HG03575 (cell line): ENCODE results near the gene PSMD12.
"Not testable (repeated sequence)": the region's sequence is repeated elsewhere in the genome, so short reads cannot be mapped to it uniquely, and the experiment has no call there.

Experiments used
- ATAC-seq: cut with Tn5 transposase; IDR thresholded peaks from one replicate; pipeline ENCODE4 v1.9.1; 2021; ENCODE audit not compliant: unreplicated experiment, insufficient number of reproducible peaks, low FRiP score; ENCODE audit errors: extremely low read depth

The PSMD12 gene

DNA sequence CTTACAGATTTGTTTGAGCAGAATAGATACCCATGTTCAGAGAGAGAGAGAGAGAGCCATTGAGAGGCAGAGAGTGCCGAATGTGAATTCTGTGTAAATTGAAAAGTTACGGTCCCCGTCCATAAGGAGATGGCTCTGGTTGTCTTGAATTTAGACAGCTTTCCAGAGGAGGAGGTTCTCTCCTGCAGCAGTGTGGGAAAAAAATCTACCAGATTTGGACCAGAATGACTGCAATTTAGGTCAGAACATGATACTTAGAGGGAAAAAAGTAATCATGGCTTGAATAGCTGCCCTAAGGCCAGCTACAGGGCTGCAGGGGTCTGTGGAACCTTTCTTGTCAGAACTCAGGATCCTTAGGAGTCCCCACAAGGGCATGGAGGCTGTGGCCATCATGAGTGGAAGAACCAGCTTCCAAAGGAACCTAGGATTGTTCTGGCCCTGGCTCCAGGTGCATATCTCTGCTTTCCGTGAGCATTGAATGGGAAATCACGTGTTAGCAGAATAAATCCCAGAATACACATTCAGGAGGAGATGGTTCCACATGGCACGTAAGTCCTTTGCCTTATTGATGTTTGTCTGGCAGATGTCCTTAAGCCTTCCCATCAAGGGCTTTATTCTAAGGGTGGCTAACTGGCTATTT, 23.7 kb upstream of the PSMD12 start:
- no peak for ATAC-seq

DNA sequence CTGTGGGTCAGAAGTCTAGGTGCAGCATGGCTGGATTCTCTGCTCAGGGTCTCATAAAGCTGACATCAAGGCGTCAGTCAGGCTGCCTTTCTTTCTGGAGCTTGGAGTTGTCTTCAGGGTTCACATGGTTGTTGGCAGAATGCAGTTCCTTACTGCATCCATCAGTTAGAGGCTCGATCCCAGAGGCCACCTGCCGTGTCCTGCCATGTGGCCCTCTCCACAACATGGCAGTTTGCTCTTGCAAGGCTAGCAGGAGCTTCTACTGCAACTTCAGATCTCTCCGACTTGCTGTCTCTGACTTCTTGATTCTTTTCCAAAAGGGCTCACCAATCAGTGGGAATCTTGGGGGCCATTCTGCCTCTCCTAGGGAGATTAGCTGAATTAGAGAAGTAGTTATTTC, 22.6 kb upstream of the PSMD12 start:
- ATAC-seq, result no peak

DNA sequence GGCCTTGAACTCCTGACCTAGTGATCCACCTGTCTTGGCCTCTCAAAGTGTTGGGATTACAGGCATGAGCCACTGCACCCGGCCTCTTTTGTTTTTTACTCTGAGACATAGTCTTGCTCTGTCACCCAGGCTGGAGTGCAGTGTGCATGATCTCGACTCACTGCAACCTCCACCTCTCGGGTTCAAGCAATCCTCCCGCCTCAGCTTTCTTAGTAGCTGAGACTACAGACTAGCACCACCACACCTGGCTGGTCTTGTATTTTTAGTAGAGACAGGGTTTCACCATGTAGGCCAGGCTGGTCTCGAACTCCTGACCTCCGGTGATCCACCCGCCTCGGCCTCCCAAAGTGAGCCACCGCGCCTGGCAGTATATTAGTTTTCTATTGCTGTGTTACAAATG, 22.2 kb upstream of the PSMD12 start:
- not testable (repeated sequence) for ATAC-seq

- no peak for ATAC-seq
Measured at GRCh38 chr17:67386965-67387551, 20.7 kb upstream of the PSMD12 start.

- no peak for ATAC-seq
Measured at GRCh38 chr17:67385122-67385988, 19.0 kb upstream of the PSMD12 start.

- ATAC-seq, result no peak
Measured at GRCh38 chr17:67381929-67382257, 15.5 kb upstream of the PSMD12 start.

GRCh38 chr17:67379251-67379630, 12.9 kb upstream of the PSMD12 start:
- no peak for ATAC-seq

GRCh38 chr17:67378454-67379250, 12.3 kb upstream of the PSMD12 start:
- ATAC-seq, result no peak

DNA sequence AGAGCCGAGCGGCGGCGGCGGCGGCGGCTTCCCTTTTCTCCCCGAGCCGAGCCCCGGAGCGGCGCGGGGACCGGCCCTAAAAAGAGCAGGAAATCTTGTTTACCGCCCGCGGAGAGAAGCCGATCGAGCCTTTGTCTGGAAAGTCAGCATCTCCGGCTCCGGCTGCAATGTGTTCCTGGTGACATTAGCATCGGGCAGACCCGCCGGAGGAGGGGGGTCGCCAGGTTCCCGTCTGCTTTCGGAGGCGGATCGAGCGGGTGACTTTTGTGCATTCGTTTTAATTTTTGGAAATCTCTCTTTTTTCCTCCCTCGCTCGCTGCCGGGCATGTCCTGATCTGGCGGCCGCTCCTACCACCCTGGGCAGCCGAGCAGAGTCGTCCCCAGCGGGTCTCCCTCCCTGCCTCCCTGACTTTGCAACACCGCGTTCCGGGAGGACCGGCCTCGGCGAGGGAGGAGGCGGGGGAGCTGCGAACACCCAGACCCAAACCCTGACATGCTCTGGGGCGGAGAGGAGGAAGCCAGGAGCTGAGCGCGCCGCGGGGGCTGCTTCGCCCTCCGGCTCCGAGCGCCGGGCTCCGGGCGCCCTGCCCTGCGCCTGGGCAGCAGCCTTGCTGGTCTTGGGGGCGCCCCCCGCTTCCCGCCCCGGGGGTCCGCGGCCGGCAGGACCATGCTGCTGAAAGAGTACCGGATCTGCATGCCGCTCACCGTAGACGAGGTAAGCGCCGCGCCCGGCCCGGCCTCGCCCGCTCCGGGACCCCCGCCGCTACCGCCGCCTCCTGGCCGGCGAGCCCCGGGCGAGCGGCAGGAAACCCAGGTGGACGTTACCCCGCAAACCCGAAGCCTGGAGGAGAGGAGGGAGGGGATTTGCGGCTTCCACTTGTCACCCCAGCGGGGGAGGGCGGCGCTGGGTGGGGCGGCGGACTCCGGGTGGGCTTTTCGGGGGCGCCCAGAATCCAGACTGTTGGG, 11.4 kb upstream of the PSMD12 start:
- no peak for ATAC-seq

GRCh38 chr17:67376737-67377487, 10.5 kb upstream of the PSMD12 start, which contains the start of gene PITPNC1:
Gene PITPNC1, plus strand, starts transcription at chr17:67377281.
- peak; percentile 56 for ATAC-seq

GRCh38 chr17:67376415-67376736, 10.0 kb upstream of the PSMD12 start:
- ATAC-seq, result no peak

- no peak for ATAC-seq
Measured at GRCh38 chr17:67375716-67376115, 9.3 kb upstream of the PSMD12 start.

DNA sequence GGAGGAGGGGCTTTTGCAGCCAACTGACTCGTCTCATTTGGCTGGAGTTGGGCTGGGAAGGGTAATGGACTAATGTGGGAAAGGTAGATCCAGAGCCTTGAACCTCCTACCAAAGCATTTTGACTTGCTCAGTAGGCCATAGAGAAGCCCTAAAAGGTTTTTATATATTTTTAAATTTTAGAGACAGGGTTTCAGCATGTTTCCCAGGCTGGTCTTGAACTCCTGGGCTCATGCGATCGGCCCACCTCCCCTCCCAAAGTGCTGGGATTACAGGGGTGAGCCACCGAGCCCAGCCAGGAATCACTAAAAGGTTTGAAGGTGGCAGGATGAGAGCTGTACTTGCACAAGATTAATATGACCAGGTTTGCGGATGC, 8.7 kb upstream of the PSMD12 start:
- ATAC-seq, result no peak

DNA sequence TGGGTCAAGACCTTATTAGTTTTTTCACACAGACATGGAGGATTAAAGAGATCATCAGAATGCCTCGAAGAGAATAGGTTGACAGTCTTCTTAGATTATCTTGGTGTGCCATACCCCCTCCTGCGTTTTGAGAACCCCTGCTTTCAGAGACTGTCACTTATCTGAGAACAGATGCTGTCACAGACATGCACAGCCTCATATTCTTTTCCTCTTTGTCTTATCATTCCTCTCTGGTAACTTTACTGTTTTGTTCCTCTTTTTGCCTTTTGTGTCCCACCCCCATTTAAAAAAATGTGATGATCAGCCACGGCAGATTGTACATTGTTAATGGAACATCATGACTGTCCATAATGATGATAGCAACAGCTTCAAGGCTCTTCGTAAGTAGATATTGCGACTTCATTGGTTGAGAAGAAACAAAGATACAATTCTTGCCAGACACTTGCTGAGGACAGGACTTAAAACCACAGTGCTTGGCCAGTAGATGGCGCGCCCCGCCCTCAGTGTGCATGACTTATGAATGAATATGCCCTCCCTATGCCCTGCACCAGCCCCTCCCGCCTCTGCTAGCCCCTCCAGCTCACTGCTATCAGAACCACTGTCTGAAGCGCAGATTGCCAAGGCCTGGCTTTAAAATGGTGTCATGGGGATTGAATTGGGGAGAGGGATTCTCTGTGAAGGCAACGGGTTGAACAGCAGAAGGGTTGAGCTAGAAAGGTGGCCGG, 8.1 kb upstream of the PSMD12 start:
- ATAC-seq, result no peak

DNA sequence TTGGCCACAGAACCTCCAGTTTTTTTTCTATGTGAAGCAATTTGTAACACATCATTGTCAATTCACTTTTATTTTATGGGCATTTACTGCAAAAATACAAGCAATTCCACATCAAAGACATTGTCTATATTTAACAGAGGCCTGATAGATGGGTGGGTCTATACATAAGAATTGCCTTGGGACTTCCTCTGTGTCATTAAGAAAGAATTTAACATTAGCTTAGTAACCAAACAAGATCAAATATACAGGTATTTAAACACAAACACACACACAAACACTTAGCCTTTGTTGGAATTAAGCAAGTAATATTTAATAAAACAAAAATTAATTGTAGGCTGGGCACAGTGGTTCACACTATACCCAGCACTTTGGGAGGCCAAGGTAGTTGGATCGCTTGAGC, 6.4 kb upstream of the PSMD12 start:
- no peak for ATAC-seq

- ATAC-seq, result no peak
Measured at GRCh38 chr17:67369676-67370075, 3.3 kb upstream of the PSMD12 start.

DNA sequence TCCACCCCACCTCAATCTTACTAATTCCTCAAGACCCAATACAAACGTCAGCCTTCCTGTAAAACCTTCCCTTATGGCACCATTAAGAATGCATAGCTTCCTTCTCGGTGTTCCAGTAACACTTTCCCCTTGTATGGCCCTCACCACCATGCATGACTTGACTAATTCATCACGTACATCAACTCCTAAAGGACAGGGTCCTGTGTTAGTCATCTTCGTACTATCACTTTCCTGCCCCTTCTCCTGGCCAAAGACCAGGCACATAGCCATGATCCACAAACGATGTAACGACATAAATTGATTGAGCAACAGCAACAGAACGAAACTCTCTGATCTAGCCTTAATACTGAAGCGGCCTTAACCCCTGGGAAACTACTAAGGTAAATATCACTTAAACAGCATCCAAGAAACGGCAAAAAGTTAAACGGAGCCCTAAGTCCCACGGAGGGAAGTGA, 612 bp downstream of the PSMD12 start:
- no peak for ATAC-seq
